CD1c-positive myeloid dendritic cell (primary cell): ENCODE data around the gene GSTM2.
"Not testable (repeated sequence)": the region's sequence is repeated elsewhere in the genome, so short reads cannot be mapped to it uniquely, and the experiment has no call there.

Experiments
- DNase-seq: peaks from one replicate; pipeline ENCODE4 v3.0.0-alpha.2; 2016; ENCODE audit errors: extremely low spot score

GSTM2 gene

DNA sequence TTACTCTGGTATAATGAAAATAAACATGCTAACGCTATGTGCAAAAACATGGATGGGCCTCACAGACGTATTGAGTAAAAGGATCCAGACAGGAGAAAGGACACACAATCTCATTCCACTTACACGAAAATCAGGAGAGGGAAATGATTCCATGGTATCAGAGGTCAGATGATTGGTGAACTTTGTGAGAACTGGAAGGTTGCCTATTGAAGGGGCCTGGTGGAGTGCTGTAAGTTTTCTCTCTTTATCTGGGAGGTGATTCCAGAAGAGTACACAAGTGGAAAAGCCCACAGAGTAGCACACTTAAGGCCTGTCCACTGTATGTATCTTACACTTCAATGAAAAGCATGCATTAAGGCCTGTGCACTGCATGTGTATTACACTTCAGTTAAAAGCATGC lies 9.6 kb downstream of the GSTM2 start:
- DNase-seq = no peak

DNA sequence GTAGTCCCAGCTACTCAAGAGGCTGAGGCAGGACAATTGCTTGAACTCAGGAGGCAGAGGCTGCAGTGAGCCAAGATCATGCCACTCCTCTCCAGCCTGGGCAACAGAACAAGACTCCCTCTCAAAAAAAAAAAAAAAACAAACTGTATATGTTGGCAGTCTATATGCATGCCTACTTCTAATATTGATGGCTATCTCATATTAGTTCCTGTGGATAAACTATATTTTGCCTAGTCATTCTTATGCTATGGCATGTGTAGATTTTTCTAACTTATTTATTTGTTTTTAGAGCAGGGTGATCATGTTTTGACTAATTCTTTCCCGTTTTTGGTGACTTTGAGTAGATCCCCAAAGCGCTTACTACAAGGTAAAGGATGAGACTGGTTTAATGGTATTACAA lies 10.8 kb downstream of the GSTM2 start:
- not testable (repeated sequence) for DNase-seq

DNA sequence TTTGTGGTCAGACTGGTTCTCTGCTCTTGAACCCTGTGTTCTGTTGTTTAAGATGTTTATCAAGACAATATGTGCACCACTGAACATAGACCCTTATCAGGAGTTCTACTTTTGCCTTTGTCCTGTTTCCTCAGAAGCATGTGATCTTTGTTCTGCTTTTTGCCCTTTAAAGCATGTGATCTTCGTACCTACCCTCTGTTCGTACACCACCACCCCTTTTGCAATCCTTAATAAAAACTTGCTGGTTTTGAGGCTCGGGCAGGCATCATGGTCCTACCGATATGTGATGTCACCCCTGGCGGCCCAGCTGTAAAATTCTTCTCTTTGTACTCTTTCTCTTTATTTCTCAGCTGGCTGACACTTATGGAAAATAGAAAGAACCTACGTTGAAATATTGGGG lies 16.9 kb downstream of the GSTM2 start:
- DNase-seq = peak; percentile 29

DNA sequence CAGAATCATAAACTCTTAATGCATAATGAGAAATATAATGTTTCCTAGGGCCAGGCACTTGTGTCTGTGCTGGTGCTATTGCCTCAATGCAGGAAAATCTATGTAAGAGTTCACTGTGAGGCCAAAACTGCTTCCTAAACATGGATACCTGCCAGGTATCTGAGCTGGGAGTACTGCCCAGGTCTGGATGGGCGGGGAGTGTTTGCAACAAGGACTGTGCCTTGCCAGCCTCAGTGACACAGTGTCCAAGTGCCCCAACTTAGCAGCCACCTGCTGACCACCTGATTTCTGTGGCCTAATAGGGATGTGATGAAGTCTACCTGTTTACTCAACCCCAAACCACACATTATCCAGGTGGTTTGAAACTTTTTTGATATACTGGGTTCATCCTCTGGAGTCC lies 17.5 kb downstream of the GSTM2 start:
- DNase-seq = not testable (repeated sequence)

DNA sequence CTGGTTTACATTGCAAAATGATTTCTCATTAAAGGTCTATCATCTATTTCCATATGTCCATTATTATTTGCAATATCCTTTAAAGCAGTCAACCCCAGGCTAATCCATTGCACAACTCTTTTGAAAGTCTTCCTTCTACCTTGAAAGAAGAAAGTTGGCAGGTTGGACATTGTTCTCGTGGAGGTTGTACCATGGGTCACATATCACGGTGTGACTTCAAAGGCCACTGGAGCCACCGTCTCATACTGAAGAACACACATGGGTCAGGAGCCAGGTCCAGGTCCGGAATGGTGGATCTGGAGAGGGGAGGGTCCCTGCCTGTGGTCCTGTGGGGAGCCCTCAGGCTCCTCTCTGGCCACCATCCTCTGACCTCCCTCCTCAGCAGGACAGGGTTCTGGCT lies 18.0 kb downstream of the GSTM2 start:
- not testable (repeated sequence) for DNase-seq

DNA sequence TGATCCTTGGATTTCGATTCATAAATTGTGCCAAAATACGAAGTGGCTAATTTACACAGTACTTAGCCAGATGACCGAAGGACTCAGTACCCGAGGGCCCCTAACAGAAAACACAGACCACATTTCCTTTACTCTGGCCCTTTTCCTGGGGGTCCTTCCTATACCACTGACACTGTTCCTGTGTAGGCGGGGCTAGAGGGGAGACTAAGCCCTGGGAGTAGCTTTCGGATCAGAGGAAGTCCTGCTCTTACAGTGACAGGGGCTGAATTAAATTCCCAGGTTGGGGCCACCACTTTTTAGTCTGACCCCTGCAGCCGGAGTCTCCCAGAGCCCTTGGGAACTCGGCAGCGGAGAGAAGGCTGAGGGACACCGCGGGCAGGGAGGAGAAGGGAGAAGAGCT lies 19.3 kb downstream of the GSTM2 start:
- DNase-seq = not testable (repeated sequence)

DNA sequence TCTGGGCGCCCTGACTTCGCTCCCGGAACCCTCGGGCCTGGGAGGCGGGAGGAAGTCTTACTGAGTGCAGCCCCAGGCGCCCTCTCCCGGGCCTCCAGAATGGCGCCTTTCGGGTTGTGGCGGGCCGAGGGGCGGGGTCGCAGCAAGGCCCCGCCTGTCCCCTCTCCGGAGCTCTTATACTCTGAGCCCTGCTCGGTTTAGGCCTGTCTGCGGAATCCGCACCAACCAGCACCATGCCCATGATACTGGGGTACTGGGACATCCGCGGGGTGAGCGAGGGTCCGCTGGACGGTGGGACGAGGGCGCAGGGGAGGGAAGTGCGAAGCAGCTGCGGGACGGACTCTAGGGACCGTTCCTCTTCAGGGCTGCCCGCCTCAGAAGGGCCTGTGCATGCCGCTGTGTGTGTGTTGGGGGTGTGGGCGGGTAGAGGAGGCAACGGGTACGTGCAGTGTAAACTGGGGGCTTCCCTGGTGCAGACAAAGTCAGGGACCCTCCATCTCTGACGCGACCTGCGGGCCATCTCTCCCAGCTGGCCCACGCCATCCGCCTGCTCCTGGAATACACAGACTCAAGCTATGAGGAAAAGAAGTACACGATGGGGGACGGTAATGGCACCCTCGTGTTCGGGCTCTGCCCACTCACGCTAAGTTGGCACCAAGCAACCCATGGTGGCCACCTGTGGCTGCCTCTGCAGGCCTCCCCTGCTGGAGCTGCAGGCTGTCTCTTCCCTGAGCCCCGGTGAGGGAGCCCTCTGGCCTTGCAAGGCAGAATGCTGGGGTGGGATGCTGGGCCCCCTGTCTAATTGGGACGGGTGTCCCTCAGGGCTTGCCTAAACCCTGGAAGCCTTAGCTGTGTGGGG lies 20.0 kb downstream of the GSTM2 start, which contains the start of gene GSTM1:
Gene GSTM1 (plus strand): TSS at position 177 of the 859 bp plus-strand sequence. CDS start 57 bp downstream, at position 234.
- peak; percentile 77 for DNase-seq

DNA sequence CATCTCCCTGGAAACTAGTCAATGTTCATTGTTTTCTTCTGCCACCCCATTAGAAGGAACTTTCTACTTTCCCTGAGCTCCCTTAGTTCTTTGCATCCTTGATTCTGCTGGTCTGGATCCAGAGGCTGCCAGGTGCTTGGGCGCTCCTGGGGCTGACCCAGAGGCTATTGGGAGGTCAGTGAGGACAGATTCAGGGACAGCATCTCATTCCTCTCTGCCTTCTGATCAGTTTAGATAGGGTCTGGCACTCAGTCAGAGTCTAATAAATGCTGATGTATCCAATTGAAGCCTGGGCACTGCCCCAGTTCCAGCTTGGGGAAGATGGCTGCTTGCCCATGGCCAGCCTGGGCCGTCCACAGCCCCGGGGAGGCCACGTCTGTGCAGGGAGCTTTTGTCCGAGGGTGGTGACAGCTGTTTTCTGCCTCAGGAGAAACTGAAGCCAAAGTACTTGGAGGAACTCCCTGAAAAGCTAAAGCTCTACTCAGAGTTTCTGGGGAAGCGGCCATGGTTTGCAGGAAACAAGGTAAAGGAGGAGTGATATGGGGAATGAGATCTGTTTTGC lies 22.1 kb downstream of the GSTM2 start:
- DNase-seq = no peak

DNA sequence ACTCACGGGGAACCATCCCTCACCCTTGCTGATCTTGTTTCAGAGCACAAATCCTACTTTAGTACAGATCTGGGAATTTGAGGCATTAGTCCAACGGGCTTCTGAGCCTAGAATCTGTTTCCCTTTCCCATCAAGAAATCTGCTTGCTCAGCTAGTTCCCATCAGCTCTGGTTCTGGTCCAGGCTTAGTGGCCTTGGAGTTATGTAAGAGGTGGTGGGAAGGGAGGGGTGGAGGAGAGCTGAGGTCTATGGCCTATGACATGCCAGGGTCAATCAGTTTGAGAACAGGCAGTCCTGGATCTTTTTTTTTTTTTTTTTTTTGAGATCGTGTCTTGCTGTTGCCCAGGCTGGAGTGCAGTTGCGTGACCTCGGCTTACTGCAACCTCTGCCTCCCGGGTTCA lies 23.9 kb downstream of the GSTM2 start:
- DNase-seq = no peak

DNA sequence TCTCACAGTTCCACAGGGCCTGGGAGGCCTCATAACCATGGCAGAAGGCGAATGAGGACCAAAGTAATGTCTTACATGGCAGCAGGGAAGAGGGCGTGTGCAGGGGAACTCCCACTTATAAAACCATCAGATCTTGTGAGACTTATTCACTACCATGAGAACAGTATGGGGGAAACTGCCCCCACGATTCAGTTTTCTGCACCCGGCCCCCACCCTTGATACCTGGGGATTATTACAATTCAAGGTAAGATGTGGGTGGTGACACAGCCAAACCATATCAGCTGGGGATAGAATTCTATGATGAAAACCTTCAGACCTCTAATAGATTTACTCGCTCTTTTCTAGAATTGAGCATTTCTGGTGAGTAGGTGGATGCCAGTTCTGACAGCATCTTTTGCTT lies 26.5 kb downstream of the GSTM2 start:
- DNase-seq = not testable (repeated sequence)

DNA sequence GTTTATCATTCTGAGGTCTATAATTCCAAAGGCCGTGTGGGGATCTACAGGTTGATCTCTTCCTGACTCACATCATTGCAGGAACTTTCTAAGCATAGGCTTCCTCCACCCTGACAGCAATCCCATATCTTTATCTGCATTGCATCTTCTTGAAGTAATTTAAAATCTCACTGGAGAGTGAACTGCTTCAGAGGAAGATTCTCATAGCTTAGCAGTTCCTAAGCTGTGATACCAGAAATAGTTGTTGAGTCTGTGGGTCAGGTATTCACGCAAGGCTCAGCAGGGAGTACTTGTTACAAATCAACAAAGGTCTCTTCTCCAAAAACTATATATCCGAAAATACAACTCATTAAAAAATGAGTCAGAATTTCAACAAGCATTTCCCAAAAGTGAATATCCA lies 27.3 kb downstream of the GSTM2 start:
- DNase-seq = not testable (repeated sequence)

DNA sequence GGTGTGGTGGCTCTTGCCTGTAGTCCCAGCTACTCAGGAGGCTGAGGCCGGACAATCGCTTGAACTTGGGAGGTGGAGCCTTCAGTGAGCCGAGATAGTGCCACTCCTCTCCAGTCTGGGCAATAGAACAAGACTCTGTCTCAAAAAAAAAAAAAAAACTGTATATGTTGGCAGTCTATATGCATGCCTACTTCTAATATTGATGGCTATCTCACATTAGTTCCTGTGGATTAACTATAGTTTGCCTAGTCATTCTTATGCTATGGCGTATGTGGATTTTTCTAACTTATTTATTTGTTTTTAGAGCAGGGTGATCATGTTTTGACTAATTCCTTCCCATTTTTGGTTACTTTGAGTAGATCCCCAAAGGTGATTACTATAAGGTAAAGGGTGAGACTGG lies 29.2 kb downstream of the GSTM2 start:
- DNase-seq = no peak

DNA sequence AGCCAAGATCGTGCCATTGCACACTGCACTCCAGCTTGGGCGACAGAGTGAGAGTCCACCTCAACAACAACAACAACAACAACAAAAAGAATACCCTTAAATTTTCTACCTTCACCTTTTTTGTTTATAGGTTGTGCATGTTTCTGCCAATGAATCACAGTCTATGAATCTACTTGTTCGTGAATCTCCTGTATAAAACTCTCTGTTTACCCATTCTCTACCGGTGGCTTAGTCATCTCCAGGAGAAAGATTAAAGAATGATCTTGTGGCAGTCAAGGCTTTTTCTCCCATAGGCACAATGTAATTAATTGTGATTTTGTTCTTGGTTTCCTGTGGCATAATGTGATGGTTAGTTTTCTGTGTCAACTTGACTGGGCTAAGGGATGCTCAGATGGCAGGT lies 30.0 kb downstream of the GSTM2 start:
- not testable (repeated sequence) for DNase-seq

DNA sequence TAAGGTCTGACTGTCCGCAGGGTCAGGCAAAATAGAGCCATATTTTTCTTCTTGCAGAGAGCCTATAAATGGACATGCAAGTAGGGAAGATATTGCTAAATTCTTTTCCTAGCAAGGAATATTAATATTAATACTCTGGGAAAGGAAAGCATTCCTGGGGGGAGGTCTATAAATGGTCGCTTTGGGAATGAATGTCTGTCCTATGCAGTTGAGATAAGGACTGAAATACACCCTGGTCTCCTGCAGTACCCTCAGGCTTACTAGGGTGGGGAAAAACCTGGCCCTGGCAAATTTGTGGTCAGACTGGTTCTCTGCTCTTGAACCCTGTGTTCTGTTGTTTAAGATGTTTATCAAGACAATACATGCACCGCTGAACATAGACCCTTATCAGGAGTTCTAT lies 35.1 kb downstream of the GSTM2 start:
- DNase-seq = not testable (repeated sequence)

DNA sequence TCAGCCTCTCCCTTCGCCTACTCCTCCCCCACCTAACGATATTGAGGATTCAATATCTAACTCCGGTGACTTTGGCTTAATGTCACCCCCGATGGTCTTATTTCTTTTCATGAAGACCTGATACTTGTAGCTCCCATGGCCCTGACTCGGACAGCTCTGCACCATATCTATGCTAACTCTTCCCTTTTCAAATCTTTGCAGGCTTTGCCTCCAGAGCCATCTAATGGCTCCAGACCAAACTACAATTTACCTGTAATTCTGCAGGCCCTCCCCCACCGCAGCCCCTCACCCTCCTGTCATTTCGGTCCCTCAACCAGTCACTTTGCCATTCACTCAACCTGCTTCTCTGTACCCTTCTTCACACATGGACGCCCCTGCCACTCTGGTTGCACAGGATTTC lies 36.3 kb downstream of the GSTM2 start:
- no peak for DNase-seq

DNA sequence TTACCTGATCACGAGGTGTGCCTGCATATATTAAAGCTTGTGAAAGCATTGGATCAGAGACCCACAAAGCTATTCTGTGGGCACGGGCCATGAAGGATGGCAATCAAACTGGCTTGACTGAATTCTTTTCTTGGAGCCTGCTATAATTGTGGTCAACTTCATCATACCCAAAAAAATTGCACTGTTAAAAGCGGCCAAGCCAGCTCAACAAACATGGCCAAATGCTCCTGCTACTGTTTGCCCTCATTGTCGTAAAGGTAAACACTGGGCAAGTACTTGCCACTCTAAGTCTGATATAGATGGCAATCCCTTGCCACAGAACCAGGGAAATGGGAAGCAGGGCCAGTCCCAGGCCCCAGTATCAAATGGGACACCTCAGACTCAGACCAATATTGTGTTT lies 37.6 kb downstream of the GSTM2 start:
- DNase-seq = no peak

DNA sequence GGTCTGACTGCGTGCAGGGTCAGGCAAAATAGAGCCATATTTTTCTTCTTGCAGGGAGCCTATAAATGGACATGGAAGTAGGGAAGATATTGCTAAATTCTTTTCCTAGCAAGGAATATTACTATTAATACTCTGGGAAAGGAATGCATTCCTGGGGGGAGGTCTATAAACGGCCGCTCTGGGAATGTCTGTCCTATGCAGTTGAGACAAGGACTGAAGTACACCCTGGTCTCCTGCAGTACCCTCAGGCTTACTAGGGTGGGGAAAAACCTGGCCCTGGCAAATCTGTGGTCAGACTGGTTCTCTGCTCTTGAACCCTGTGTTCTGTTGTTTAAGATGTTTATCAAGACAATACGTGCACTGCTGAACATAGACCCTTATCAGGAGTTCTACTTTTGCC lies 41.1 kb downstream of the GSTM2 start:
- not testable (repeated sequence) for DNase-seq

DNA sequence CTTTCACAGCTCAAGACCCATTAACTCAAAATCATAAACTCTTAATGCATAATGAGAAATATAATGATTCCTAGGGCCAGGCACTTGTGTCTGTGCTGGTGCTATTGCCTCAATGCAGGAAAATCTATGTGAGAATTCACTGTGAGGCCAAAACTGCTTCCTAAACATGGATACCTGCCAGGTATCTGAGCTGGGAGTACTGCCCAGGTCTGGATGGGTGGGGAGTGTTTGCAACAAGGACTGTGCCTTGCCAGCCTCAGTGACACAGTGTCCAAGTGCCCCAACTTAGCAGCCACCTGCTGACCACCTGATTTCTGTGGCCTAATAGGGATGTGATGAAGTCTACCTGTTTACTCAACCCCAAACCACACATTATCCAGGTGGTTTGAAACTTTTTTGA lies 42.0 kb downstream of the GSTM2 start:
- not testable (repeated sequence) for DNase-seq

DNA sequence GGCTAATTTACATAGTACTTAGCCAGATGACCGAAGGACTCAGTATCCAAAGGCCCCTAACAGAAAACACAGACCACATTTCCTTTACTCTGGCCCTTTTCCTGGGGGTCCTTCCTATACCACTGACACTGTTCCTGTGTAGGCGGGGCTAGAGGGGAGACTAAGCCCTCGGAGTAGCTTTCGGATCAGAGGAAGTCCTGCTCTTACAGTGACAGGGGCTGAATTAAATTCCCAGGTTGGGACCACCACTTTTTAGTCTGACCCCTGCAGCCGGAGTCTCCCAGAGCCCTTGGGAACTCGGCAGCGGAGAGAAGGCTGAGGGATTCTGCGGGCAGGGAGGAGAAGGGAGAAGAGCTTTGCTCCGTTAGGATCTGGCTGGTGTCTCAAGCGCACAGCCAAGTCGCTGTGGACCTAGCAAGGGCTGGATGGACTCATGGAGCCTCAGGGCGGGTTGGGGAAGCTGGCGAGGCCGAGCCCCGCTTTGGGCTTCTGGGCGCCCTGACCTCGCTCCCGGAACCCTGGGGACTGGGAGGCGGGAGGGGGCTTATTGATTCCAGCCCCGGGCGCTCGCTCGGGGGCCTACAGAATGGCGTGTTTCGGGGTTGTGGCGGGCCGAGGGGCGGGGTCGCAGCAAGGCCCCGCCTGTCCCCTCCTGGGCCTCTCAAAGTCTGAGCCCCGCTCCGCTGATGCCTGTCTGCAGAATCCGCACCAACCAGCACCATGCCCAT lies 43.9 kb downstream of the GSTM2 start, which contains the start of gene GSTM5:
Gene GSTM5 (plus strand): TSS at position 659 of the 728 bp plus-strand sequence. CDS start 62 bp downstream, at position 721.
- DNase-seq = not testable (repeated sequence)

DNA sequence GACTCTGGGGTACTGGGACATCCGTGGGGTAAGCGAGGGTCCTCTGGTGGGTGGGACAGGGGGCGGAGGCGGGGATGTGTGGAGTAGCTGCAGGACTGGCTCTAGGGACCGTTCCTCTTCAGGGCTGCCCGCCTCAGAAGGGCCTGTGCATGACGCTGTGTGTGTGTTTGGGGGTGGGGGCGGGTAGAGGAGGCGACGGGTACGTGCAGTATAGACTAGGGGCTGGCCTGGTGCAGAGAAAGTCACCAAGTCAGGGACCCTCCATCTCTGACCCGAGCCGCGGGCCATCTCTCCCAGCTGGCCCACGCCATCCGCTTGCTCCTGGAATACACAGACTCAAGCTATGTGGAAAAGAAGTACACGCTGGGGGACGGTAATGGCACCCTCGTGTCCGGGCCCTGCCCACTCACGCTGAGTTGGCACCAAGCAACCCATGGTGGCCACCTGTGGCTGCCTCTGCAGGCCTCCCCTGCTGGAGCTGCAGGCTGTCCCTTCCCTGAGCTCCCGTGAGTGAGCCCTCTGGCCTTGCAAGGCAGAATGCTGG lies 44.5 kb downstream of the GSTM2 start:
- DNase-seq = no peak

DNA sequence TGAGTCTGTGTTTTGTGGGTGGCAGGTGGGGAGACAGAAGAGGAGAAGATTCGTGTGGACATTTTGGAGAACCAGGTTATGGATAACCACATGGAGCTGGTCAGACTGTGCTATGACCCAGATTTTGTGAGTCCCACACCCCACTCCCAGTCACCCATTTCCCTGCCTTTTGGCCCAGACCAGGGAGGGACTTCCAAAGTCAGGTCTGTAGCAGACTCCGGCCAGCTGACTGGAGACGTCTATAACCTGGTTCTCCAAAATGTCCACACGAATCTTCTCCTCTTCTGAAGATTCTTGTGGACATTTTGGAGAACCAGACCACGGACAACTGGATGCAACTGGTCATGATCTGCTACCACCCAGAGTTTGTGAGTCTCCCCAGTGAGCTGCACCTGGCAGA lies 45.8 kb downstream of the GSTM2 start:
- DNase-seq = no peak
